Gastrocnemius medialis (tissue), 4 donors: ENCODE results near the gene ALKBH4.

ENCODE experiments used
- CTCF ChIP-seq, 5 experiments: fragments of 450-650 bp in 3 of 5; fragments of 200-600 bp in 2 of 5; sonication (generic) in 2 of 5; IDR thresholded peaks in 4 of 5; conservative IDR thresholded peaks in 1 of 5; 1 replicate in 4 of 5; 2 replicates in 1 of 5; pipeline ENCODE4 v1.5.1; 2016 to 2019; ENCODE audit warnings: antibody characterized with exemption in 5 of 5, mild to moderate bottlenecking in 3 of 5, moderate library complexity in 3 of 5
- POLR2A ChIP-seq, 2 donors: fragments of 450-650 bp; IDR thresholded peaks; one replicate each; pipeline ENCODE4 v1.6.1; 2017; ENCODE audit warnings: antibody characterized with exemption in 2 of 2, mild to moderate bottlenecking in 2 of 2, moderate library complexity in 2 of 2

- TF ChIP-seq CTCF (IDR thresholded peaks at IDR 0.05 in 4 of 5, conservative IDR thresholded peaks at IDR 0.05 in 1 of 5): no peak
- TF ChIP-seq POLR2A (IDR thresholded peaks at IDR 0.05): no peak
Observed at GRCh38 chr7:102445674-102446071, 19.0 kb downstream of the ALKBH4 start.
